HepG2 (cell line): ENCODE measurements around the gene CLDN5. TPM values are rescaled to one million over a fixed set of nuclear protein-coding genes. Genes with fewer than 3 reads are reported as not detected.

Experiments
- ATAC-seq: fragments of 200-7000 bp; cut with Tn5 transposase; 3 replicates; pipeline ENCODE4 v1.9.1; 2020; ENCODE audit warnings: mild to moderate bottlenecking, moderate library complexity
- BruUV-seq: library from RNA; stranded (reverse); fragments of 400-500 nt; replicated peaks from 2 replicates; lab custom pipeline; 2021; lab: Mats Ljungman, UMichigan
- CTCF ChIA-PET: fragments of 300-600 bp; formaldehyde crosslinking; extraction: SDS; loops from one replicate; lab custom pipeline; 2021; ENCODE audit warnings: low total read pairs, inconsistent platforms, low intra/inter-chr PET ratio; lab: Yijun Ruan, JAX
- POLR2A ChIA-PET: fragments of 350-600 bp; sonication (Branson Sonifier 250); formaldehyde crosslinking; loops from one replicate; lab custom pipeline; 2020; ENCODE audit warnings: antibody characterized with exemption, inconsistent platforms; lab: Yijun Ruan, JAX
- DNase-seq: peaks from one replicate; pipeline ENCODE4 v3.0.0-alpha.2; 2015; ENCODE audit warnings: low spot score
- FAIRE-seq: peaks from 3 replicates; lab custom pipeline; 2011; peaks lifted over from hg19 to GRCh38; lab: Jason Lieb, UNC
- H2AFZ ChIP-seq: one replicate; pipeline ENCODE4 v1.6.1; 2011; ENCODE audit warnings: low read length, inconsistent platforms
- H3K27ac ChIP-seq: fragments of 300-600 bp; 3 replicates; pipeline ENCODE4 v1.8.0; 2011; ENCODE audit warnings: mixed run types, mild to moderate bottlenecking, mixed read lengths, low read length, inconsistent platforms; ENCODE audit not compliant: insufficient read depth; ENCODE audit errors: extremely low read length
- H3K27me3 ChIP-seq, 2 experiments: fragments of 200-600 bp in 1 of 2; 2 replicates in 1 of 2; 3 replicates in 1 of 2; pipeline versions ENCODE4 v1.6.0 to v1.8.0; 2011; ENCODE audit warnings: low read length in 2 of 2, mild to moderate bottlenecking in 2 of 2, moderate library complexity in 2 of 2, inconsistent platforms in 1 of 2; ENCODE audit not compliant: insufficient read depth in 2 of 2, control insufficient read depth in 1 of 2
- H3K36me3 ChIP-seq, 2 experiments: fragments of 200-600 bp in 1 of 2; replicated peaks in 1 of 2; 2 replicates in 1 of 2; 3 replicates in 1 of 2; pipeline versions ENCODE4 v1.5.1 to v1.8.0; 2011; ENCODE audit warnings: low read length in 2 of 2, inconsistent platforms in 1 of 2; ENCODE audit not compliant: insufficient read depth in 2 of 2, control insufficient read depth in 1 of 2
- H3K4me1 ChIP-seq: 2 replicates; pipeline ENCODE4 v1.5.1; 2012; ENCODE audit warnings: low read length, inconsistent platforms; ENCODE audit not compliant: insufficient read depth
- H3K4me2 ChIP-seq: 2 replicates; pipeline ENCODE4 v1.6.0; 2011; ENCODE audit warnings: low read depth, low read length, inconsistent platforms
- H3K4me3 ChIP-seq, 3 experiments: fragments of 200-600 bp in 1 of 3; sonication (generic), shearing (Covaris generic) in 1 of 3; replicated peaks in 1 of 3; 2 replicates each; pipeline ENCODE4 v1.5.1; 2011 to 2016; ENCODE audit warnings: low read length in 3 of 3, inconsistent platforms in 2 of 3, low read depth in 2 of 3, mild to moderate bottlenecking in 2 of 3, control low read depth in 1 of 3, mixed read lengths in 1 of 3; ENCODE audit not compliant: insufficient read depth in 1 of 3
- H3K79me2 ChIP-seq: one replicate; pipeline ENCODE4 v1.6.1; 2011; ENCODE audit warnings: low read length, inconsistent platforms; ENCODE audit not compliant: insufficient read depth
- H3K9ac ChIP-seq: 2 replicates; pipeline ENCODE4 v1.6.0; 2011; ENCODE audit warnings: mild to moderate bottlenecking, low read depth, low read length, inconsistent platforms; ENCODE audit not compliant: insufficient read depth
- H3K9me3 ChIP-seq: 2 replicates; pipeline ENCODE4 v1.5.1; 2012; ENCODE audit warnings: mild to moderate bottlenecking, low read length
- H4K20me1 ChIP-seq: 2 replicates; pipeline ENCODE4 v1.6.0; 2011; ENCODE audit warnings: inconsistent platforms, mild to moderate bottlenecking, low read length, moderate library complexity; ENCODE audit not compliant: insufficient read depth
- DZIP1 ChIP-seq: sonication (generic); formaldehyde crosslinking; IDR thresholded peaks from 2 replicates; pipeline ENCODE4 v1.5.0; 2020; ENCODE audit warnings: mild to moderate bottlenecking, missing genetic modification reagents
- E2F2 ChIP-seq: sonication (generic); formaldehyde crosslinking; IDR thresholded peaks from 2 replicates; pipeline ENCODE4 v1.4.0; 2020; ENCODE audit warnings: missing genetic modification reagents, borderline replicate concordance
- GPN1 ChIP-seq: sonication (generic); formaldehyde crosslinking; IDR thresholded peaks from 2 replicates; pipeline ENCODE4 v1.5.1; 2020; ENCODE audit warnings: missing genetic modification reagents, borderline replicate concordance
- IKZF1 ChIP-seq: fragments of 450-650 bp; IDR thresholded peaks from 2 replicates; pipeline ENCODE4 v1.7.1; 2016
- ISX ChIP-seq: sonication (generic); formaldehyde crosslinking; conservative IDR thresholded peaks from 2 replicates; pipeline ENCODE4 v1.5.0; 2020; ENCODE audit warnings: missing genetic modification reagents
- MBD4 ChIP-seq: IDR thresholded peaks from 2 replicates; pipeline ENCODE4 v1.6.1; 2012; ENCODE audit warnings: low read length, inconsistent platforms, borderline replicate concordance
- MTA3 ChIP-seq: sonication (generic); formaldehyde crosslinking; IDR thresholded peaks from 2 replicates; pipeline ENCODE4 v1.4.0; 2020; ENCODE audit warnings: missing genetic modification reagents
- NR1H2 ChIP-seq: sonication (generic); formaldehyde crosslinking; IDR thresholded peaks from 2 replicates; pipeline ENCODE4 v1.8.1; 2022; ENCODE audit warnings: low read depth, missing genetic modification reagents, borderline replicate concordance
- POLR2AphosphoS5 ChIP-seq: IDR thresholded peaks from 2 replicates; pipeline ENCODE4 v1.6.1; 2012; ENCODE audit warnings: low read depth, low read length
- RFX3 ChIP-seq: IDR thresholded peaks from 2 replicates; pipeline ENCODE4 v1.6.1; 2016; ENCODE audit warnings: missing biosample characterization, missing genetic modification reagents
- RFXANK ChIP-seq: IDR thresholded peaks from 2 replicates; pipeline ENCODE4 v1.6.1; 2016
- TFDP2 ChIP-seq: sonication (generic); formaldehyde crosslinking; IDR thresholded peaks from 2 replicates; pipeline ENCODE4 v1.4.0; 2020; ENCODE audit warnings: missing genetic modification reagents
- TGIF2 ChIP-seq: IDR thresholded peaks from 2 replicates; pipeline ENCODE4 v1.6.1; 2016; ENCODE audit warnings: control low read depth, missing compliant biosample characterization
- THAP11 ChIP-seq: IDR thresholded peaks from 2 replicates; pipeline ENCODE4 v1.6.1; 2016; ENCODE audit warnings: missing biosample characterization, missing genetic modification reagents
- ZFP36L2 ChIP-seq: sonication (generic); formaldehyde crosslinking; IDR thresholded peaks from 2 replicates; pipeline ENCODE4 v1.4.0; 2020; ENCODE audit warnings: missing genetic modification reagents
- ZFP90 ChIP-seq: sonication (generic); formaldehyde crosslinking; IDR thresholded peaks from 2 replicates; pipeline ENCODE4 v1.8.0; 2022; ENCODE audit warnings: missing genetic modification reagents, mild to moderate bottlenecking, inconsistent platforms, borderline replicate concordance
- ZNF3 ChIP-seq: IDR thresholded peaks from 2 replicates; pipeline ENCODE4 v1.7.0; 2017; ENCODE audit warnings: inconsistent platforms
- ZNF34 ChIP-seq: sonication (generic); formaldehyde crosslinking; IDR thresholded peaks from 2 replicates; pipeline ENCODE4 v1.4.0; 2020; ENCODE audit warnings: mild to moderate bottlenecking, missing genetic modification reagents, borderline replicate concordance
- ZNF460 ChIP-seq: sonication (generic); formaldehyde crosslinking; IDR thresholded peaks from 2 replicates; pipeline ENCODE4 v1.5.1; 2020; ENCODE audit warnings: missing genetic modification reagents, mild to moderate bottlenecking, borderline replicate concordance
- WGBS: methylation state at CpG from one replicate; pipeline ENCODE4 v1.1.6; 2017; ENCODE audit warnings: low lambda C conversion rate; 5-methylcytosine and 5-hydroxymethylcytosine counted together
- in situ Hi-C: cut with HindIII; loops from 2 replicates; pipeline ENCODE4 v1.10.0; 2017; ENCODE audit warnings: low pct_unique_long_range_greater_than_20kb; ENCODE audit not compliant: extremely low pct_ligation_motif_present
- intact Hi-C: fragments of 100-400 bp; cut with micrococcal nuclease; formaldehyde crosslinking; loops from one replicate; pipeline ENCODE4 v1.10.0; 2022; ENCODE audit not compliant: unreplicated experiment
- polyA plus RNA-seq, 8 experiments: library from polyadenylated mRNA; depleted of rRNA in 3 of 8; stranded (reverse) in 7 of 8; unstranded in 1 of 8; fragments of >200 nt; fragmentation: Illumina TruSeq in 4 of 8; extraction: Trizol in 4 of 8; gene quantifications; 2 replicates each; pipeline versions ENCODE4 v1.2.1 to v1.2.3, GENCODE V29; 2011 to 2016; ENCODE audit warnings: low read depth in 4 of 8, missing spikeins in 1 of 8, mixed read lengths in 1 of 8; ENCODE audit not compliant: insufficient read depth in 1 of 8
- total RNA-seq, 5 experiments: library from RNA; depleted of rRNA; stranded (reverse); fragments of >200 nt; fragmentation: Illumina TruSeq; extraction: Trizol; gene quantifications; 2 replicates each; pipeline ENCODE4 v1.2.3, GENCODE V29; 2016; ENCODE audit warnings: low read depth in 1 of 5

Gene CLDN5
- total and polyA plus RNA-seq, 2 of the 13 experiments (the other 11 are each of a cell fraction or from before 2014, with no cell fraction given), result not detected

GRCh38 chr22:19529811-19530210 is 5.6 kb upstream of the CLDN5 start:
- H3K4me1 ChIP-seq, result no peaks in the 10 kb centered on the region
- no peaks in the 10 kb centered on the region for H4K20me1 ChIP-seq
- no peaks in the 10 kb centered on the region for H3K36me3 ChIP-seq
- no peak overlapping the region for H3K4me3 ChIP-seq
- H3K9me3 ChIP-seq, result no peaks in the 10 kb centered on the region
- in situ Hi-C loops (no loop called here), intact Hi-C loops (no loop called here)
- ChIA-PET POLR2A (no interaction called here), CTCF (no interaction called here)
- no peak for FAIRE-seq
- TF ChIP-seq MBD4, result no peak
- no peak for TF ChIP-seq THAP11 (CRISPR knock-in tag)
- no peak for TF ChIP-seq ZFP90 (CRISPR knock-in tag)
- TF ChIP-seq IKZF1, result no peak
- no peak for TF ChIP-seq ZNF460
- TF ChIP-seq MTA3 (CRISPR knock-in tag), result no peak
- no peak for TF ChIP-seq E2F2 (CRISPR knock-in tag)
- no peak for TF ChIP-seq TFDP2 (CRISPR knock-in tag)
- TF ChIP-seq RFX3 (CRISPR knock-in tag), result no peak
- no peak for TF ChIP-seq RFXANK
- no peak for TF ChIP-seq DZIP1 (CRISPR knock-in tag)
- no peak for TF ChIP-seq ZNF34 (CRISPR knock-in tag)
- TF ChIP-seq POLR2AphosphoS5, result no peak
- TF ChIP-seq ZNF3 (CRISPR knock-in tag), result no peak
- no peak for TF ChIP-seq NR1H2 (CRISPR knock-in tag)
- TF ChIP-seq ISX (CRISPR knock-in tag), result no peak
- TF ChIP-seq TGIF2 (CRISPR knock-in tag), result no peak
- no peak for TF ChIP-seq ZFP36L2
- TF ChIP-seq GPN1 (CRISPR knock-in tag), result no peak
- ATAC-seq, result no peak
- no peak overlapping the region for H3K4me2 ChIP-seq
- no peak overlapping the region for H3K27ac ChIP-seq
- H3K9ac ChIP-seq, result no peak overlapping the region
- BruUV-seq, result no TSS peak
- H3K79me2 ChIP-seq, result no peaks in the 10 kb centered on the region
- 59% methylated on average over 4 of the region's 4 CpGs for WGBS
- DNase-seq, result no peak
- H2AFZ ChIP-seq, result no peak overlapping the region
- H3K27me3 ChIP-seq, result peaks cover 0 to 22% of the 10 kb centered on the region in 2 experiments; a peak in 1 of 5 replicates
